ENCODE data around the gene SDHA. TPM values are rescaled to one million over a fixed set of nuclear protein-coding genes. Genes with fewer than 3 reads are reported as not detected.
A peak's percentile ranks its signal among the peaks of the same experiment; 100 is the strongest.
"Not testable (repeated sequence)": the region's sequence is repeated elsewhere in the genome, so short reads cannot be mapped to it uniquely, and the experiment has no call there.

SDHA gene
- total RNA-seq, 1 donor from 2014 or later = 91.7 TPM

GRCh38 chr5:228886-229285 lies 10.8 kb downstream of the SDHA start:
- Mint-ChIP-seq H3K36me3 (ENCODE audit: low read depth, unreplicated experiment) (peaks cover 25% of the 10 kb centered on the region), H3K9me3 (ENCODE audit: unreplicated experiment) (no peaks in the 10 kb centered on the region), H3K27me3 (ENCODE audit: low read depth, unreplicated experiment) (no peaks in the 10 kb centered on the region), H3K27ac (ENCODE audit: unreplicated experiment) (no peak overlapping the region), H3K4me1 (ENCODE audit: low read depth, unreplicated experiment) (no peaks in the 10 kb centered on the region), H3K4me3 (ENCODE audit: unreplicated experiment) (no peak overlapping the region)
- Histone ChIP-seq H3K4me2 (ENCODE audit: low read length) (no peak overlapping the region), H3K36me3 (ENCODE audit: insufficient read depth, low read length) (peaks cover 34% of the 10 kb centered on the region), H3K4me3 (ENCODE audit: insufficient read depth, low read depth, low read length) (no peak overlapping the region), H3K9me3 (ENCODE audit: insufficient read depth, low read depth, low read length) (no peaks in the 10 kb centered on the region), H3K9ac (ENCODE audit: low read length) (no peak overlapping the region), H3K27ac (ENCODE audit: low read depth, low read length) (no peak overlapping the region), H2AFZ (ENCODE audit: low read depth, low read length) (no peak overlapping the region), H4K20me1 (ENCODE audit: insufficient read depth, low read length) (peaks cover 21% of the 10 kb centered on the region), H3K4me1 (ENCODE audit: insufficient read depth, low read length) (no peaks in the 10 kb centered on the region), H3K79me2 (ENCODE audit: insufficient read depth, low read length) (peaks cover 21% of the 10 kb centered on the region), H3K27me3 (ENCODE audit: insufficient read depth, low read length) (no peaks in the 10 kb centered on the region)
- DNase-seq (ENCODE audit: low read depth) (no peak), FAIRE-seq (no peak)
- no peak for TF ChIP-seq EZH2 (IDR thresholded peaks at IDR 0.05; ENCODE audit: insufficient read depth, low read length)
- TF ChIP-seq, protein P1, sequence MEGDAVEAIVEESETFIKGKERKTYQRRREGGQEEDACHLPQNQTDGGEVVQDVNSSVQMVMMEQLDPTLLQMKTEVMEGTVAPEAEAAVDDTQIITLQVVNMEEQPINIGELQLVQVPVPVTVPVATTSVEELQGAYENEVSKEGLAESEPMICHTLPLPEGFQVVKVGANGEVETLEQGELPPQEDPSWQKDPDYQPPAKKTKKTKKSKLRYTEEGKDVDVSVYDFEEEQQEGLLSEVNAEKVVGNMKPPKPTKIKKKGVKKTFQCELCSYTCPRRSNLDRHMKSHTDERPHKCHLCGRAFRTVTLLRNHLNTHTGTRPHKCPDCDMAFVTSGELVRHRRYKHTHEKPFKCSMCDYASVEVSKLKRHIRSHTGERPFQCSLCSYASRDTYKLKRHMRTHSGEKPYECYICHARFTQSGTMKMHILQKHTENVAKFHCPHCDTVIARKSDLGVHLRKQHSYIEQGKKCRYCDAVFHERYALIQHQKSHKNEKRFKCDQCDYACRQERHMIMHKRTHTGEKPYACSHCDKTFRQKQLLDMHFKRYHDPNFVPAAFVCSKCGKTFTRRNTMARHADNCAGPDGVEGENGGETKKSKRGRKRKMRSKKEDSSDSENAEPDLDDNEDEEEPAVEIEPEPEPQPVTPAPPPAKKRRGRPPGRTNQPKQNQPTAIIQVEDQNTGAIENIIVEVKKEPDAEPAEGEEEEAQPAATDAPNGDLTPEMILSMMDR (IDR thresholded peaks at IDR 0.05; ENCODE audit: insufficient read depth, low read depth, low read length) = no peak

DNA sequence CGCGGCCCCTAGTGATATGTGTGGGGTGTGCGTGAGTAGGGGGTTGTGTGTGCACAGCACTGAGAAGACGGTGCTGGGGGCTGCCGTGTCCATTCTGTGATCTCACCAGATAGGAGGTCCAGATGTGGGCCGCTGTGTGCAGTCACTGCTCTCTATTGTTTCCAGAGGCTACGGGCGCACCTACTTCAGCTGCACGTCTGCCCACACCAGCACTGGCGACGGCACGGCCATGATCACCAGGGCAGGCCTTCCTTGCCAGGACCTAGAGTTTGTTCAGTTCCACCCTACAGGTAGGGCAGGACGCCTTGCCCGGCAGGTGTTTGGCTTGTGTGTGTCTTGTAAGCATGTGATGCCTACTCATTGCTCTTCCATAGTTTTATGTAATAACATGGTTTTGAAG lies 12.6 kb downstream of the SDHA start:
- Histone ChIP-seq H2AFZ (ENCODE audit: low read depth, low read length) (no peak overlapping the region), H3K79me2 (ENCODE audit: insufficient read depth, low read length) (peaks cover 5% of the 10 kb centered on the region), H3K9me3 (ENCODE audit: insufficient read depth, low read depth, low read length) (no peaks in the 10 kb centered on the region), H3K27ac (ENCODE audit: low read depth, low read length) (no peak overlapping the region), H3K4me2 (ENCODE audit: low read length) (no peak overlapping the region), H4K20me1 (ENCODE audit: insufficient read depth, low read length) (peaks cover 4% of the 10 kb centered on the region), H3K27me3 (ENCODE audit: insufficient read depth, low read length) (no peaks in the 10 kb centered on the region), H3K4me1 (ENCODE audit: insufficient read depth, low read length) (no peaks in the 10 kb centered on the region), H3K36me3 (ENCODE audit: insufficient read depth, low read length) (peaks cover 38% of the 10 kb centered on the region), H3K9ac (ENCODE audit: low read length) (no peak overlapping the region), H3K4me3 (ENCODE audit: insufficient read depth, low read depth, low read length) (no peak overlapping the region)
- Mint-ChIP-seq H3K27ac (ENCODE audit: unreplicated experiment) (no peak overlapping the region), H3K4me3 (ENCODE audit: unreplicated experiment) (no peak overlapping the region), H3K27me3 (ENCODE audit: low read depth, unreplicated experiment) (no peaks in the 10 kb centered on the region), H3K9me3 (ENCODE audit: unreplicated experiment) (no peaks in the 10 kb centered on the region), H3K4me1 (ENCODE audit: low read depth, unreplicated experiment) (no peaks in the 10 kb centered on the region), H3K36me3 (ENCODE audit: low read depth, unreplicated experiment) (peaks cover 21% of the 10 kb centered on the region)
- FAIRE-seq = no peak
- TF ChIP-seq, protein P1 (IDR thresholded peaks at IDR 0.05; ENCODE audit: insufficient read depth, low read depth, low read length) = no peak
- no peak for TF ChIP-seq EZH2 (IDR thresholded peaks at IDR 0.05; ENCODE audit: insufficient read depth, low read length)
- DNase-seq (ENCODE audit: low read depth) = no peak

GRCh38 chr5:231661-232060 lies 13.5 kb downstream of the SDHA start:
- Histone ChIP-seq H3K79me2 (ENCODE audit: insufficient read depth, low read length) (no peaks in the 10 kb centered on the region), H3K4me1 (ENCODE audit: insufficient read depth, low read length) (no peaks in the 10 kb centered on the region), H3K4me2 (ENCODE audit: low read length) (no peak overlapping the region), H4K20me1 (ENCODE audit: insufficient read depth, low read length) (no peaks in the 10 kb centered on the region), H3K27me3 (ENCODE audit: insufficient read depth, low read length) (no peaks in the 10 kb centered on the region), H3K27ac (ENCODE audit: low read depth, low read length) (no peak overlapping the region), H3K4me3 (ENCODE audit: insufficient read depth, low read depth, low read length) (no peak overlapping the region), H3K9me3 (ENCODE audit: insufficient read depth, low read depth, low read length) (no peaks in the 10 kb centered on the region), H2AFZ (ENCODE audit: low read depth, low read length) (no peak overlapping the region), H3K36me3 (ENCODE audit: insufficient read depth, low read length) (peaks cover 34% of the 10 kb centered on the region), H3K9ac (ENCODE audit: low read length) (no peak overlapping the region)
- FAIRE-seq (no peak), DNase-seq (ENCODE audit: low read depth) (no peak)
- no peak overlapping the region for H3K4me3 Mint-ChIP-seq (ENCODE audit: unreplicated experiment)
- no peak for TF ChIP-seq EZH2 (IDR thresholded peaks at IDR 0.05; ENCODE audit: insufficient read depth, low read length)
- TF ChIP-seq, protein P1 (IDR thresholded peaks at IDR 0.05; ENCODE audit: insufficient read depth, low read depth, low read length) = no peak
- peaks cover 18% of the 10 kb centered on the region for H3K36me3 Mint-ChIP-seq (ENCODE audit: low read depth, unreplicated experiment)
- no peaks in the 10 kb centered on the region for H3K27me3 Mint-ChIP-seq (ENCODE audit: low read depth, unreplicated experiment)
- no peaks in the 10 kb centered on the region for H3K4me1 Mint-ChIP-seq (ENCODE audit: low read depth, unreplicated experiment)
- H3K27ac Mint-ChIP-seq (ENCODE audit: unreplicated experiment) = no peak overlapping the region
- H3K9me3 Mint-ChIP-seq (ENCODE audit: unreplicated experiment) = no peaks in the 10 kb centered on the region

- H3K9me3 ChIP-seq (ENCODE audit: insufficient read depth, low read depth, low read length); H4K20me1 ChIP-seq (ENCODE audit: insufficient read depth, low read length); H3K4me3 Mint-ChIP-seq (ENCODE audit: unreplicated experiment); H3K4me2 ChIP-seq (ENCODE audit: low read length); H3K9ac ChIP-seq (ENCODE audit: low read length); H3K79me2 ChIP-seq (ENCODE audit: insufficient read depth, low read length); H3K4me1 ChIP-seq (ENCODE audit: insufficient read depth, low read length); FAIRE-seq; H3K4me1 Mint-ChIP-seq (ENCODE audit: low read depth, unreplicated experiment); H3K27me3 Mint-ChIP-seq (ENCODE audit: low read depth, unreplicated experiment); H3K4me3 ChIP-seq (ENCODE audit: insufficient read depth, low read depth, low read length); H3K27ac ChIP-seq (ENCODE audit: low read depth, low read length); H3K9me3 Mint-ChIP-seq (ENCODE audit: unreplicated experiment); H2AFZ ChIP-seq (ENCODE audit: low read depth, low read length); DNase-seq (ENCODE audit: low read depth); H3K27me3 ChIP-seq (ENCODE audit: insufficient read depth, low read length): not testable (repeated sequence)
- H3K36me3 ChIP-seq (ENCODE audit: insufficient read depth, low read length) = peaks cover 24% of the 10 kb centered on the region
- H3K36me3 Mint-ChIP-seq (ENCODE audit: low read depth, unreplicated experiment) = peaks cover 16% of the 10 kb centered on the region
- H3K27ac Mint-ChIP-seq (ENCODE audit: unreplicated experiment) = peak overlapping the region; percentile 1
These were observed 15.3 kb downstream of the SDHA start for GRCh38 chr5:233426-233825.

Data from astrocyte (in vitro differentiated cells and primary cell).